CD4-positive, alpha-beta memory T cell (primary cell): ENCODE data around the gene COQ7. TPM values are rescaled to one million over a fixed set of nuclear protein-coding genes. Genes with fewer than 3 reads are reported as not detected.

Source experiments
- CTCF ChIA-PET: fragments of 350-600 bp; sonication (Branson Sonifier 250); formaldehyde crosslinking; loops from one replicate; lab custom pipeline; 2021; ENCODE audit warnings: inconsistent platforms; ENCODE audit not compliant: partially characterized antibody; lab: Charles Lee
- POLR2A ChIA-PET: fragments of 350-600 bp; sonication (Branson Sonifier 250); formaldehyde crosslinking; loops from one replicate; lab custom pipeline; 2021; ENCODE audit not compliant: partially characterized antibody; lab: Charles Lee
- DNase-seq, 5 donors: peaks; one replicate each; pipeline versions ENCODE4 v3.0.0 to v3.0.0-alpha.2; 2020 to 2022; ENCODE audit warnings: mixed read lengths in 1 of 5
- H3K27ac ChIP-seq: one replicate; pipeline ENCODE4 v1.7.0; 2013; ENCODE audit warnings: low read depth, low read length
- H3K27me3 ChIP-seq: 2 replicates; pipeline ENCODE4 v1.7.0; 2013; ENCODE audit warnings: mild to moderate bottlenecking, low read length, moderate library complexity; ENCODE audit not compliant: insufficient read depth
- H3K36me3 ChIP-seq: 2 replicates; pipeline ENCODE4 v1.7.0; 2013; ENCODE audit warnings: mild to moderate bottlenecking, low read length, moderate library complexity; ENCODE audit not compliant: insufficient read depth
- H3K4me1 ChIP-seq: 2 replicates; pipeline ENCODE4 v1.7.0; 2013; ENCODE audit warnings: mild to moderate bottlenecking, low read length, moderate library complexity; ENCODE audit not compliant: insufficient read depth
- H3K4me3 ChIP-seq, 2 donors: one replicate each; pipeline ENCODE4 v1.7.0; 2013; ENCODE audit warnings: low read length in 2 of 2, mild to moderate bottlenecking in 1 of 2
- H3K9me3 ChIP-seq, 2 donors: one replicate each; pipeline ENCODE4 v1.7.0; 2013; ENCODE audit warnings: low read length in 2 of 2, control low read depth in 1 of 2; ENCODE audit not compliant: control insufficient read depth in 1 of 2
- H3K27ac Mint-ChIP-seq, 7 donors: one replicate each; pipeline ENCODE4 v1.8.0; 2020 to 2021; ENCODE audit warnings: mixed read lengths in 7 of 7, mild to moderate bottlenecking in 6 of 7, inconsistent platforms in 3 of 7, moderate library complexity in 3 of 7
- H3K27me3 Mint-ChIP-seq, 2 donors: one replicate each; pipeline ENCODE4 v1.8.0; 2020 to 2021; ENCODE audit warnings: mixed read lengths in 2 of 2
- H3K36me3 Mint-ChIP-seq, 2 donors: one replicate each; pipeline ENCODE4 v1.8.0; 2020 to 2021; ENCODE audit warnings: mixed read lengths in 2 of 2, inconsistent platforms in 1 of 2, mild to moderate bottlenecking in 1 of 2
- H3K4me1 Mint-ChIP-seq, 4 donors: one replicate each; pipeline ENCODE4 v1.8.0; 2020 to 2021; ENCODE audit warnings: mixed read lengths in 4 of 4, mild to moderate bottlenecking in 1 of 4
- H3K4me3 Mint-ChIP-seq, 8 donors: one replicate each; pipeline ENCODE4 v1.8.0; 2020 to 2021; ENCODE audit warnings: mixed read lengths in 8 of 8, mild to moderate bottlenecking in 7 of 8, moderate library complexity in 6 of 8, inconsistent platforms in 3 of 8
- H3K9me3 Mint-ChIP-seq, 8 donors: one replicate each; pipeline ENCODE4 v1.8.0; 2020 to 2021; ENCODE audit warnings: mixed read lengths in 8 of 8, mild to moderate bottlenecking in 5 of 8, inconsistent platforms in 3 of 8, moderate library complexity in 1 of 8
- intact Hi-C: fragments of 100-400 bp; cut with micrococcal nuclease; formaldehyde crosslinking; loops from one replicate; pipeline ENCODE4 v1.15.1; 2023
- polyA plus RNA-seq, 2 donors: library from polyadenylated mRNA; unstranded; fragments of 300-500 nt; fragmentation: Illumina TruSeq; gene quantifications; one replicate each; pipeline ENCODE4 v1.2.3, GENCODE V29; 2021
- total RNA-seq, 2 experiments: library from RNA; stranded (reverse); gene quantifications; one replicate each; pipeline ENCODE4 v1.2.3, GENCODE V29; 2021

Gene COQ7
- total and polyA plus RNA-seq, 4 experiments from 2014 or later: 12.8 to 19.2 (median 17.0) TPM

DNA sequence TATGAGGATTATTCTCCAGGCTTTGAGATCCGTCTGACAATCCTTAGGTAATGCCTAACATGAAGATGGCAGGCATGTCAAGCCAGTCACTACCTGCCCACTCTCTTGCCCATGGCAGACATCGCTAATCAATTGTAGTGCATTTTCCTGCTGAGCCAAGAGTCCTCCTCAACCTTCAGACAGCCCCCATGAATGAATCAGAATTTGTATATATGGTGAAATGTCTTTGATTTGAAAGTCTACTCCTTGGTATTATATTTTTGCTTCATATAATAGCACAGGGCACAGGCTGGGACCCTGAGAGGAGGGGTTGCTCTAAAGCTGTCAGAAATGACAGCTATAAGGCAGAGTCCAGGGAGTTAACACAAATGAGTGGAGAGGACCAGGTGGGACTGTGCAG, 27.0 kb upstream of the COQ7 start:
- Mint-ChIP-seq H3K4me1 (no peaks in the 10 kb centered on the region), H3K27me3 (peaks cover 2 to 5% of the 10 kb centered on the region in 2 donors), H3K36me3 (no peaks in the 10 kb centered on the region), H3K9me3 (peaks cover 0 to 20% (median 5%) of the 10 kb centered on the region in 8 donors), H3K4me3 (no peak overlapping the region), H3K27ac (no peak overlapping the region)
- intact Hi-C loops: no loop called here
- H3K27me3 ChIP-seq: no peaks in the 10 kb centered on the region
- POLR2A ChIA-PET: no interaction called here
- H3K4me1 ChIP-seq: no peaks in the 10 kb centered on the region
- DNase-seq: no peak
- no peak overlapping the region for H3K27ac ChIP-seq
- CTCF ChIA-PET: no interaction called here
- H3K4me3 ChIP-seq: no peak overlapping the region
- no peaks in the 10 kb centered on the region for H3K36me3 ChIP-seq
- H3K9me3 ChIP-seq: no peaks in the 10 kb centered on the region

DNA sequence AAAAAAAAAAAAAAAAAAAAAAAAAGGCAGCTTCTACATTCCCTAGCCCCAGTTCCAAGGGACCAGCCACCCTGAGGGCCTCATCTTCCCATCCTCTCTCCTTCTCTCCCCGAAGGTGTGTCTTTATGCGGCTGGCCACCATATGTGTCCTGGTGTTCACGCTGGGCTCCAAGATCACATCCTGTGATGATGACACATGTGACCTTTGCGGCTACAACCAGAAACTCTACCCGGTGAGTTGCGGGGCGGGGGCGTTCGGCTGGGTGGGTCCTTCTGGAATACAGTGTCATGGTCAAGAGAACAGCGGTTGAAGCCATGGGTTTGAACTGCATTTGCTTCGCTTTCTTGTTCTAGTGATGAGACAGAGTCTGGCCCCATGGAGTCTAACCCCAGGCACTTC, 22.6 kb upstream of the COQ7 start:
- ChIA-PET POLR2A (no interaction called here), CTCF (no interaction called here)
- Histone ChIP-seq H3K4me3 (no peak overlapping the region), H3K9me3 (no peaks in the 10 kb centered on the region), H3K4me1 (no peaks in the 10 kb centered on the region), H3K36me3 (no peaks in the 10 kb centered on the region), H3K27me3 (no peaks in the 10 kb centered on the region), H3K27ac (no peak overlapping the region)
- no peaks in the 10 kb centered on the region for H3K4me1 Mint-ChIP-seq
- no peak overlapping the region for H3K4me3 Mint-ChIP-seq
- H3K36me3 Mint-ChIP-seq: no peaks in the 10 kb centered on the region
- DNase-seq: no peak
- intact Hi-C loops: no loop called here
- peaks cover 2 to 7% of the 10 kb centered on the region in 2 donors for H3K27me3 Mint-ChIP-seq
- H3K27ac Mint-ChIP-seq: no peak overlapping the region
- no peaks in the 10 kb centered on the region for H3K9me3 Mint-ChIP-seq

DNA sequence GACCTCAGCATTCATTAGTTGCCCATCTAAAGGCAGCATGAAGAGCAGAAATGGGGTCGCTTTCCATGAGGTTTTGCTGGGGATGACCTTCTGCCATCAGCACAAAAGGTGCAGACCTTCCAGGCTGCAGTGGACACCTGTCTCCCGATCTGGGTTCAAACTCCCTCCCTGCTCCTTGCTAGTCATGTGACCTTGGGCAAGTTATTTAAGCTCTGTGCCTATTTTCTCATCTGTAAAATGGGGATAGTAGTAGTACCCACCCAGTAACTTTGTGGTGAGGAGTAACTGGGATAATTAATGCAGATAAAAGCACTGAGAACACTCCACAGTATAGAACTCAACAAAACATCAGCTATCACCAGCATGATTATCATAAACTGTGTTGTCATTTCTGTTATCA, 21.4 kb upstream of the COQ7 start:
- H3K9me3 ChIP-seq: no peaks in the 10 kb centered on the region
- no peaks in the 10 kb centered on the region for H3K36me3 ChIP-seq
- Mint-ChIP-seq H3K36me3 (no peaks in the 10 kb centered on the region), H3K27me3 (peaks cover 2 to 3% of the 10 kb centered on the region in 2 donors), H3K4me3 (no peak overlapping the region), H3K4me1 (no peaks in the 10 kb centered on the region), H3K9me3 (no peaks in the 10 kb centered on the region), H3K27ac (no peak overlapping the region)
- no peak overlapping the region for H3K27ac ChIP-seq
- intact Hi-C loops: no loop called here
- POLR2A ChIA-PET: no interaction called here
- CTCF ChIA-PET: no interaction called here
- H3K4me3 ChIP-seq: no peak overlapping the region
- no peaks in the 10 kb centered on the region for H3K4me1 ChIP-seq
- no peaks in the 10 kb centered on the region for H3K27me3 ChIP-seq
- DNase-seq: no peak

DNA sequence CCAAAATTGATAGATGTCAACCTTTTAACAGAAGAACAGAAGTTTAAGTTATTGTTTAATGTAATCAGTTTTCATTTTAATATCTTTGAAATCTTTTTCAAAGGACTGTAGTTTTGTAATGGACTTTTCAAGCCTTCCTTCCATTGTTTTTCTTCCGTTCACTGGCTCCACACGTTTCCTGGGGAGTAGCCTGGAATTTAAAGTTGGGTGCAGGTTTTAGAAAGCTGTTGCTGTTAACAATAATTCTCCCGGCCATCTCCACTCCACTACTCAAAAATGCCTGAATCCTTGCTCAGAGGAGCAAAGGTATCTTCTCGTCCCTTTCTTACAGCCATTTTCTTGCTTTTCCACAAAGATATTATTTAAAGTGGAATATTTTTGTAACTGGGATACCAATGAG, 4.7 kb upstream of the COQ7 start:
- Mint-ChIP-seq H3K4me1 (peaks cover 3 to 9% (median 6%) of the 10 kb centered on the region in 4 donors), H3K4me3 (no peak overlapping the region), H3K27ac (no peak overlapping the region), H3K27me3 (peaks cover 2 to 8% of the 10 kb centered on the region in 2 donors), H3K36me3 (peaks cover 0 to 1% of the 10 kb centered on the region in 2 donors), H3K9me3 (peaks cover 0 to 3% (median 0%) of the 10 kb centered on the region in 8 donors)
- no peaks in the 10 kb centered on the region for H3K9me3 ChIP-seq
- no peak for DNase-seq
- no peaks in the 10 kb centered on the region for H3K36me3 ChIP-seq
- ChIA-PET CTCF (no interaction called here), POLR2A (no interaction called here)
- no peak overlapping the region for H3K4me3 ChIP-seq
- no peaks in the 10 kb centered on the region for H3K27me3 ChIP-seq
- no peak overlapping the region for H3K27ac ChIP-seq
- no peaks in the 10 kb centered on the region for H3K4me1 ChIP-seq
- intact Hi-C loops: loop anchor here (10.0 kb wide), 1 partner anchor 1698 kb away; no protein-coding TSS in a partner anchor

DNA sequence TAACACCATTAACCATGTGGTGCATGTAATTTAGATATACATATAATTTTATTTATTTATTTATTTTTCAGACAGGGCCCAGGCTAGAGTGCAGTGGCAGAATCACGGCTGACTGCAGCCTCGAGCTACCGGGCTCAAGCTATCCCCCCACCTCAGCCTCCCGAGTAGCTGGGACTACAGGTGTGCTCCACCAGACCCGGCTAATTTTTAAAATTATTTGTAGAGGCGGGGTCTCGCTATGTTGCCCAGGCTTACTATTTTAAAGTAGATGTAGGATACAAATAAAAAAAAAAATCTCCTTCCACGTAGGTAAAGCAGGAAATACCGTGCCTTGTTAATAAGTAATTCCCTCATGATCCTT, 446 bp upstream of the COQ7 start:
- Mint-ChIP-seq H3K4me3 (peak overlapping the region; percentile 92 to 96 (median 94)), H3K9me3 (peaks cover 0 to 3% (median 0%) of the 10 kb centered on the region in 8 donors), H3K36me3 (peaks cover 0 to 5% of the 10 kb centered on the region in 2 donors), H3K4me1 (peaks cover 3 to 24% (median 12%) of the 10 kb centered on the region in 4 donors), H3K27ac (peak overlapping the region; percentile 93 to 99 (median 99)), H3K27me3 (peaks cover 0 to 6% of the 10 kb centered on the region in 2 donors)
- ChIA-PET POLR2A (interaction anchor here (0.6 to 2.1 kb wide), 8 partner anchors 10 to 1740 kb away, joined by 3 to 17 read pairs (median 4); partner anchors contain the start of genes ARL6IP1, CCP110, ERI2 and REXO5), CTCF (interaction anchor here (0.8 to 1.5 kb wide), 4 partner anchors 19 to 488 kb away, joined by 4 to 7 read pairs (median 6); partner anchors contain the start of genes ARL6IP1 and VPS35L)
- intact Hi-C loops: loop anchor here (1.0 to 10.0 kb wide), 8 partner anchors 100 to 1702 kb away; partner anchors contain the start of genes ARL6IP1, CCP110, IQCK and KNOP1
- H3K9me3 ChIP-seq: no peaks in the 10 kb centered on the region
- H3K4me1 ChIP-seq: peaks cover 9% of the 10 kb centered on the region
- no peaks in the 10 kb centered on the region for H3K27me3 ChIP-seq
- H3K27ac ChIP-seq: peak overlapping the region; percentile 100
- H3K4me3 ChIP-seq: no peak overlapping the region
- no peaks in the 10 kb centered on the region for H3K36me3 ChIP-seq
- no peak for DNase-seq

DNA sequence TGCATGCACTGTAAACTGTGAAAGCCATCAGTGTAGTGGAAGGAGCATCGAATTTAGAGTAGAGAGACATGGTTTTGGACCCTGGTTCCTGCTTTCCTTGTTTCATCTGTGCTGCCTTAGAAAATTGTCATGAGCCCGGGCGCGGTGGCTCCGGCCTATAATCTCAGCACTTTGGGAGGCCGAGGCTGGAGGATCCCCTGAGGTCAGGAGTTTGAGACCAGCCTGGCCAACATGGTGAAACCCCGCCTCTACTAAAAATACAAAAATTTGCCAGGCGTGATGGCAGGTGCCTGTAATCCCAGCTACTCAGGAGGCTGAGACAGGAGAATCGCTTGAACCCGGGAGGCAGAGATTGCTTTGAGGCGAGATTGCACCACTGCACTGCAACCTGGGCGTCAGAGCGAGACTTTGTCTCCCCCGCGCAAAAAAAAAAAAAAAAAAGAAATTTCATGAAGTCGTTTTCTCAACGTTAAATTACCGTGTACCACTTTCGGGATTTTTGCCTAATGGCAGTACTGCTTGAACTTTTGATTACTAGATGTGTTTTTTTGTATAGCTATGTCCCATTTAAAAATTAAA, 912 bp downstream of the COQ7 start:
- POLR2A ChIA-PET: interaction anchor here (0.7 to 2.1 kb wide), 6 partner anchors 11 to 1844 kb away, joined by 3 to 17 read pairs (median 4); partner anchors contain the start of genes ARL6IP1, ERI2, REXO5 and VPS35L
- Histone ChIP-seq H3K36me3 (peaks cover under 1% of the 10 kb centered on the region), H3K27ac (peak overlapping the region; percentile 100), H3K27me3 (no peaks in the 10 kb centered on the region), H3K4me3 (peak overlapping the region; percentile 79 to 99), H3K4me1 (peaks cover 9% of the 10 kb centered on the region), H3K9me3 (no peaks in the 10 kb centered on the region)
- Mint-ChIP-seq H3K27me3 (peaks cover 0 to 6% of the 10 kb centered on the region in 2 donors), H3K27ac (peak overlapping the region; percentile 93 to 99 (median 99)), H3K4me1 (peaks cover 3 to 24% (median 14%) of the 10 kb centered on the region in 4 donors), H3K4me3 (peak overlapping the region; percentile 92 to 96 (median 94)), H3K9me3 (peaks cover 0 to 3% (median 0%) of the 10 kb centered on the region in 8 donors), H3K36me3 (peaks cover 3 to 11% of the 10 kb centered on the region in 2 donors)
- DNase-seq: no peak
- CTCF ChIA-PET: interaction anchor here (1.2 kb wide), 2 partner anchors 267 to 487 kb away, joined by 5 to 6 read pairs; partner anchors contain the start of genes ARL6IP1 and VPS35L
- intact Hi-C loops: loop anchor here (5.0 to 10.0 kb wide), 2 partner anchors 101 to 1704 kb away; no protein-coding TSS in a partner anchor
